ENCODE measurements around the gene HOXA2. TPM values are rescaled to one million over a fixed set of nuclear protein-coding genes. Genes with fewer than 3 reads are reported as not detected.

HOXA2 gene
- total RNA-seq, 4 donors from 2014 or later, result 1.8 to 6.5 TPM; not detected in 2

DNA sequence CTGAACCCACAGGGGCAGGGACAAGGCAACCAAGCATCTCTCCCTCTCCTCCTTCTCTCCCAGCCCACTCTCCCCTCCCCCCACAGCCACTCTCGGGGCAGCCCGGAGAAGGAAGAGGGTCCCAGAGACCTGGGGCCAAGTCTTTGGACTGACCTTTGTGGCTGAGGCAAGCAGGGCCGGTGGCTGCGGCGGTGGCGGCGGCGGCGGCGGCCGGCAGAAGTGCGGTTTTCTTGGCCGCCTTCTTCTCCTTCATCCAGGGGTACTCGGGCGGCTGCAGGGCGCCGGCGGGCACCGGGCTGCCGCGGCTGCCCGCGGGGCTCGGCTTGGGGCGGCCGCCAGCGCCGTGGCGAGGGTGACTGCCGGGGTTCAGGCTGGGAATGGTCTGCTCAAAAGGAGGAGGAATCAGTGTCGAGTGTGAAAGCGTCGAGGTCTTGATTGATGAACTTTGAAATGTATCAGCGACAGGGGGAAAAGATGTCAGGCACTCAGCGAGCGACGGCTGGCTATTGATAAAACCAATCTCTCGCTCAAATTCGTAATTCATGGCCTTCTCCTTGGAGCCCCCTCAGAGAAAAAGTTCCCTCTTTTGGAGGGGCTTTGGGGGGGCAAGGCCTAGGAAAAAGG, 414 bp downstream of the HOXA2 start:
- no peaks in the 10 kb centered on the region for H3K27me3 ChIP-seq
- no peak for DNase-seq
- H3K4me1 ChIP-seq, result peaks cover 8 to 11% of the 10 kb centered on the region in 2 donors
- H3K4me3 ChIP-seq, result no peak overlapping the region
- no peaks in the 10 kb centered on the region for H3K9me3 ChIP-seq
- intact Hi-C loops (cut with DNase I; ENCODE audit: low total_unique reads), result no loop called here
- TF ChIP-seq, protein P1, sequence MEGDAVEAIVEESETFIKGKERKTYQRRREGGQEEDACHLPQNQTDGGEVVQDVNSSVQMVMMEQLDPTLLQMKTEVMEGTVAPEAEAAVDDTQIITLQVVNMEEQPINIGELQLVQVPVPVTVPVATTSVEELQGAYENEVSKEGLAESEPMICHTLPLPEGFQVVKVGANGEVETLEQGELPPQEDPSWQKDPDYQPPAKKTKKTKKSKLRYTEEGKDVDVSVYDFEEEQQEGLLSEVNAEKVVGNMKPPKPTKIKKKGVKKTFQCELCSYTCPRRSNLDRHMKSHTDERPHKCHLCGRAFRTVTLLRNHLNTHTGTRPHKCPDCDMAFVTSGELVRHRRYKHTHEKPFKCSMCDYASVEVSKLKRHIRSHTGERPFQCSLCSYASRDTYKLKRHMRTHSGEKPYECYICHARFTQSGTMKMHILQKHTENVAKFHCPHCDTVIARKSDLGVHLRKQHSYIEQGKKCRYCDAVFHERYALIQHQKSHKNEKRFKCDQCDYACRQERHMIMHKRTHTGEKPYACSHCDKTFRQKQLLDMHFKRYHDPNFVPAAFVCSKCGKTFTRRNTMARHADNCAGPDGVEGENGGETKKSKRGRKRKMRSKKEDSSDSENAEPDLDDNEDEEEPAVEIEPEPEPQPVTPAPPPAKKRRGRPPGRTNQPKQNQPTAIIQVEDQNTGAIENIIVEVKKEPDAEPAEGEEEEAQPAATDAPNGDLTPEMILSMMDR (IDR thresholded peaks at IDR 0.05), result no peak
- no peak for TF ChIP-seq POLR2A (IDR thresholded peaks at IDR 0.05)
- no peaks in the 10 kb centered on the region for H3K36me3 ChIP-seq
- no peak overlapping the region for H3K27ac ChIP-seq

DNA sequence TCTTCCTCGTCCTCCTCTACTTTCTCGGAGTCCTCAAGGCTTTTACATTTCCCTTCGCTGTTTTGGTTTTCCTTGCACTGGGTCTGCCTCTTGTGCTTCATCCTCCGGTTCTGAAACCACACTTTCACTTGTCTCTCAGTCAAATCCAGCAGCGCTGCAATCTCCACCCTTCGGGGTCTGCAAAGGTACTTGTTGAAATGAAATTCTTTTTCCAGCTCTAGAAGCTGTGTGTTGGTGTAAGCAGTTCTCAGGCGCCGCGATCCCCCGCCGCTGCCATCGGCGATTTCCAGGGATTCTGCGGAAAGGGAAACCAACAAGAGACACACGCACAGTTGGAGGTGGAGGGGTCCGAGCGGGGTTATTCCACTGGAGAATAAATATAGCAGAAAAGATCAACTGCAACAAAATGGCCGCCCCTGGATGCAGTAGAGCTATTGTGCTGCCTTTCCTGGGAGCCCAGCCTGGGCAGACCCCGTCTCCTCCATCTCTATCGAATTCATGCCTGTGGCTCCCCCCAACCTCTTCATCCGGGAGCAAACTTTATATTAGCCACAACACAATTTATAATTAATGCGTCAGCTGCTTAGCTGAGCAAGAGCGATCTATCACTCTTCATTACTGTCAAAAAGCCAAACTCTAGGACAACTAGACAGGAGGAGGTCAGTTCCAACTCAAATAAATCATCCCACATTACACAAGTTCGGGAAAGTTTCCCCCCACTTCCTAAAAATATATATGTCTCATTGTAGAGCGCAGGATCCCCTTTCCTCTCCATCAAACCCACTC, 1.1 kb downstream of the HOXA2 start:
- Histone ChIP-seq H3K9me3 (no peaks in the 10 kb centered on the region), H3K4me3 (no peak overlapping the region), H3K27me3 (no peaks in the 10 kb centered on the region), H3K27ac (peak overlapping the region in 1 of 2 donors; percentile 10), H3K36me3 (no peaks in the 10 kb centered on the region), H3K4me1 (peaks cover 8 to 13% of the 10 kb centered on the region in 2 donors)
- no peak for DNase-seq
- intact Hi-C loops (cut with DNase I; ENCODE audit: low total_unique reads), result no loop called here
- TF ChIP-seq, protein P1 (IDR thresholded peaks at IDR 0.05), result no peak
- no peak for TF ChIP-seq POLR2A (IDR thresholded peaks at IDR 0.05)

DNA sequence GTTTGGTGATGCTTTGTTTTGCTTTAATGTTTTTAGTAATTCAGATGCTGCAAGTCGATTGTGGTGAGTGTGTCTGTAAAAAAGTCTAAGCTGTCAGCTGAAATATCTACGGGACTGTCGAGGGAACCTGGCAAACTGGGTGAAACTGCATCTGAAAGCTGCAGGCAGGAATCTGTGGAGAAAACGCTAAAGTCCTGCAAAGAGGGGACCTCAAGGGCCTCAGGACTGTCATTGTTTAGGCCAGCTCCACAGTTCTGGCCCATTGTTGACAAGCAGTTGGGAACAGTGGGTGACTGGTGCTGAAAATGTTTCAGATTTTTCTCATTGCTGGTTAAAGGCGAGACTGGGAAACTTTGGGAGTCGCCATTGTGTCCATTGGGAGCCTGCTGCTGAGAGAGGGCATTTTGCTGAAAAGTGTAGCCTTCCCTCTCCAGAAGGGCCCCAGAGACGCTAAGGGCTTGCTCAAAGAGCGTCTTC, 1.8 kb downstream of the HOXA2 start:
- no peaks in the 10 kb centered on the region for H3K27me3 ChIP-seq

DNA sequence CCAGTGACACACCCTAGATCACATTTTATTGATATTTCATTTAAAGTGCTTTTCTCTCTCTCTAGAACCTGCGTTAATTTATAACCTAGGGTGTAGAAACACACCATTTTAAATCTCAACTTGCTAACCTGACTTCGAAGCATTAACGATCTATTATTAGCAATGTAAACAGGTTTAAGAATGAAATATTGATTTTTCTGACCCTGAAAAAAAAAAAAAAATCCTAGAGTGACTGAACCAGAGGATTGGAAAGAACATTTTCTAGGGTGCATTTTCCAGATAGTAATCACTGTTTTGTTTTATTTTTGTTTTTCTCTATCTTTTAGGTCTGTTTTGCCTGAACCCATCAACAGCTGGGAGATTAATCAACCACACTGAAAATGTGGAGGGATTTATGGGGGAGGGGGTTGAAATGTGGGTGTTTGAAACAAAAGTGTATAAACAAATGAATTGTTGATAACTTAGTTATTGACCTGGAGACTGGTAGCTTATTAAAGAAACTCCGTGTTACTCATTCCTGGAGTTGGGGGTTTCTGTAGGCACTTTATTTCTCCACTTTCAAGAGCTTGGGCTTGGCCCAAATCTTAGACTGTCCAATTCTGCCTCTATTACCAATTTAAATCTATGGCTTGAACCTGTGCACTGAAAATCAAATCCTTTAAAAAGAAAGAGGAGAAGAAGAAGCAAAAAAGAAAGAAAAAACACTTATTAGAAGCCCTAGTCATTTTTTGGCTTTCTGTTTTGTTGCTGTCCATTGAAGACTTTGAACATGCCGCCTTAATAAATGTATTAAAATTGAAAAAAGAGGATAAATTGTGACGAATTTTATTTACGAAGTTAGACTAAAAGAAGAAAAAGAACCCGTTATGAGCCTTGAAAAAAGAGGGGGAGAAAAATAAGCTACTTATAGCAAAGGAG, 2.8 kb downstream of the HOXA2 start:
- H3K9me3 ChIP-seq, result no peaks in the 10 kb centered on the region
- no peak overlapping the region for H3K4me3 ChIP-seq
- peaks cover 8 to 13% of the 10 kb centered on the region in 2 donors for H3K4me1 ChIP-seq
- DNase-seq, result no peak
- TF ChIP-seq, protein P1 (IDR thresholded peaks at IDR 0.05), result no peak
- no peak for TF ChIP-seq POLR2A (IDR thresholded peaks at IDR 0.05)
- peak overlapping the region; percentile 76 to 83 for H3K27ac ChIP-seq
- H3K36me3 ChIP-seq, result no peaks in the 10 kb centered on the region
- intact Hi-C loops (cut with DNase I; ENCODE audit: low total_unique reads), result loop anchor here (10.0 kb wide), 1 partner anchor 45 kb away; the partner anchor contains the start of genes HOXA5 and HOXA6
- no peaks in the 10 kb centered on the region for H3K27me3 ChIP-seq

More for the DNA sequence above, 1.8 kb downstream of the HOXA2 start:
- no peak for TF ChIP-seq POLR2A (IDR thresholded peaks at IDR 0.05)
- TF ChIP-seq, protein P1 (IDR thresholded peaks at IDR 0.05), result no peak
- H3K36me3 ChIP-seq, result no peaks in the 10 kb centered on the region
- peak overlapping the region in 1 of 2 donors; percentile 10 for H3K27ac ChIP-seq
- intact Hi-C loops (cut with DNase I; ENCODE audit: low total_unique reads), result no loop called here
- H3K4me1 ChIP-seq, result peaks cover 8 to 13% of the 10 kb centered on the region in 2 donors
- DNase-seq, result no peak
- H3K9me3 ChIP-seq, result no peaks in the 10 kb centered on the region
- no peak overlapping the region for H3K4me3 ChIP-seq
